WTC11 (cell line): ENCODE results near the gene JADE2. TPM values are rescaled to one million over a fixed set of nuclear protein-coding genes. Genes with fewer than 3 reads are reported as not detected.

ENCODE experiments used
- ATAC-seq: fragments of 200-7000 bp; cut with Tn5 transposase; 2 replicates; pipeline ENCODE4 v1.10.0; 2021; ENCODE audit warnings: mild to moderate bottlenecking, moderate library complexity
- CTCF ChIA-PET: fragments of 300-600 bp; sonication (Branson Sonifier 250); formaldehyde crosslinking; loops from one replicate; lab custom pipeline; 2021; ENCODE audit warnings: antibody characterized with exemption; lab: Charles Lee
- POLR2A ChIA-PET: fragments of 350-600 bp; sonication (Branson Sonifier 250); formaldehyde crosslinking; loops from one replicate; lab custom pipeline; 2021; ENCODE audit warnings: antibody characterized with exemption; lab: Charles Lee
- DNase-seq: peaks from one replicate; pipeline ENCODE4 v3.0.0; 2021; ENCODE audit warnings: low spot score
- H3K27ac Mint-ChIP-seq: 2 replicates; pipeline ENCODE4 v1.8.0; 2021; ENCODE audit warnings: mixed read lengths
- H3K27me3 Mint-ChIP-seq: 2 replicates; pipeline ENCODE4 v1.8.0; 2021; ENCODE audit warnings: low read depth, mild to moderate bottlenecking, moderate library complexity, mixed read lengths
- H3K36me3 Mint-ChIP-seq: 2 replicates; pipeline ENCODE4 v1.8.0; 2021; ENCODE audit warnings: mixed read lengths
- H3K4me1 Mint-ChIP-seq: 2 replicates; pipeline ENCODE4 v1.8.0; 2022; ENCODE audit warnings: mixed read lengths
- H3K4me3 Mint-ChIP-seq: 2 replicates; pipeline ENCODE4 v1.8.0; 2021; ENCODE audit warnings: mild to moderate bottlenecking, moderate library complexity, mixed read lengths
- H3K9me3 Mint-ChIP-seq: 2 replicates; pipeline ENCODE4 v1.8.0; 2021; ENCODE audit warnings: mixed read lengths
- AFF4 ChIP-seq: sonication (generic); formaldehyde crosslinking; IDR thresholded peaks from 2 replicates; pipeline ENCODE4 v1.8.1; 2023; ENCODE audit warnings: mild to moderate bottlenecking, missing genetic modification reagents, borderline replicate concordance
- ATF6 ChIP-seq: sonication (generic); formaldehyde crosslinking; IDR thresholded peaks from 2 replicates; pipeline ENCODE4 v1.8.1; 2023; ENCODE audit warnings: mild to moderate bottlenecking, missing genetic modification reagents
- CREB1 ChIP-seq: sonication (generic); formaldehyde crosslinking; IDR thresholded peaks from 2 replicates; pipeline ENCODE4 v1.8.0; 2023; ENCODE audit warnings: mild to moderate bottlenecking, missing genetic modification reagents
- CTCF ChIP-seq: fragments of 200-600 bp; IDR thresholded peaks from 2 replicates; pipeline ENCODE4 v1.8.0; 2022; ENCODE audit warnings: antibody characterized with exemption
- E2F4 ChIP-seq: sonication (generic); formaldehyde crosslinking; IDR thresholded peaks from 2 replicates; pipeline ENCODE4 v1.8.1; 2022; ENCODE audit warnings: low read depth, mild to moderate bottlenecking, moderate library complexity, missing genetic modification reagents, borderline replicate concordance
- FOXJ3 ChIP-seq: sonication (generic); formaldehyde crosslinking; IDR thresholded peaks from 2 replicates; pipeline ENCODE4 v1.9.0; 2021; ENCODE audit warnings: missing genetic modification reagents, mild to moderate bottlenecking, borderline replicate concordance
- GABPB1 ChIP-seq: sonication (generic); formaldehyde crosslinking; IDR thresholded peaks from 2 replicates; pipeline ENCODE4 v1.8.1; 2023; ENCODE audit warnings: mild to moderate bottlenecking, missing genetic modification reagents
- NFE2L1 ChIP-seq: sonication (generic); formaldehyde crosslinking; IDR thresholded peaks from 2 replicates; pipeline ENCODE4 v1.8.1; 2023; ENCODE audit warnings: missing genetic modification reagents
- PREB ChIP-seq: sonication (generic); formaldehyde crosslinking; IDR thresholded peaks from 2 replicates; pipeline ENCODE4 v1.8.1; 2022; ENCODE audit warnings: mild to moderate bottlenecking, missing genetic modification reagents, moderate library complexity, borderline replicate concordance
- PRRX2 ChIP-seq: fragments of 250-450 bp; sonication (Bioruptor Pico); IDR thresholded peaks from 2 replicates; pipeline ENCODE4 v1.8.0; 2021; ENCODE audit warnings: mild to moderate bottlenecking
- SMAD3 ChIP-seq: sonication (generic); formaldehyde crosslinking; IDR thresholded peaks from 2 replicates; pipeline ENCODE4 v1.8.0; 2022; ENCODE audit warnings: missing genetic modification reagents, mild to moderate bottlenecking, borderline replicate concordance
- USF2 ChIP-seq: sonication (generic); formaldehyde crosslinking; IDR thresholded peaks from 2 replicates; pipeline ENCODE4 v1.8.1; 2023; ENCODE audit warnings: mild to moderate bottlenecking, missing genetic modification reagents, moderate library complexity
- ZNF232 ChIP-seq: sonication (generic); formaldehyde crosslinking; IDR thresholded peaks from 2 replicates; pipeline ENCODE4 v1.8.0; 2022; ENCODE audit warnings: mild to moderate bottlenecking, missing genetic modification reagents
- ZNF416 ChIP-seq: fragments of 250-450 bp; sonication (Bioruptor Pico); IDR thresholded peaks from 2 replicates; pipeline ENCODE4 v1.9.0; 2021; ENCODE audit warnings: mild to moderate bottlenecking, inconsistent platforms
- ZNF512 ChIP-seq: sonication (generic); formaldehyde crosslinking; IDR thresholded peaks from 2 replicates; pipeline ENCODE4 v1.8.1; 2022; ENCODE audit warnings: missing genetic modification reagents, borderline replicate concordance
- total RNA-seq: library from RNA; stranded (reverse); gene quantifications from 3 replicates; pipeline ENCODE4 v1.2.3, GENCODE V29; 2021

The JADE2 gene
- total RNA-seq, 1 experiment from 2014 or later, result 40.8 TPM

GRCh38 chr5:134502259-134502658, 23.2 kb upstream of the JADE2 start (continued):
- TF ChIP-seq CTCF (no peak), USF2 (no peak)

- TF ChIP-seq ZNF512, result no peak
- TF ChIP-seq E2F4 (CRISPR knock-in tag), result no peak
- 0 out of 2 replicates have a peak, but pooled peaks have one; percentile 26 for TF ChIP-seq SMAD3 (CRISPR knock-in tag)
- TF ChIP-seq GABPB1 (CRISPR knock-in tag), result peak; percentile 58
- TF ChIP-seq ZNF232, result 0 out of 2 replicates have a peak, but pooled peaks have one; percentile 38
- no peak for TF ChIP-seq USF2
- TF ChIP-seq FOXJ3 (CRISPR knock-in tag), result no peak
- TF ChIP-seq ATF6 (CRISPR knock-in tag), result no peak
- 0 out of 2 replicates have a peak, but pooled peaks have one; percentile 24 for TF ChIP-seq ZNF416 (CRISPR knock-in tag)
- Mint-ChIP-seq H3K27ac (peak overlapping the region; percentile 88), H3K4me3 (no peak overlapping the region), H3K36me3 (no peaks in the 10 kb centered on the region), H3K4me1 (peaks cover 31% of the 10 kb centered on the region), H3K9me3 (no peaks in the 10 kb centered on the region), H3K27me3 (no peaks in the 10 kb centered on the region)
- ChIA-PET CTCF (interaction anchor here (1.0 to 1.2 kb wide), 4 partner anchors 9 to 84 kb away, joined by 4 to 14 read pairs (median 5); no protein-coding TSS in a partner anchor), POLR2A (interaction anchor here (0.5 to 1.3 kb wide), 4 partner anchors 9 to 131 kb away, joined by 3 to 11 read pairs (median 8); no protein-coding TSS in a partner anchor)
- ATAC-seq (peak; percentile 46), DNase-seq (peak; percentile 27)
Measured at GRCh38 chr5:134503088-134503936, 22.2 kb upstream of the JADE2 start.

GRCh38 chr5:134503937-134504437, 21.5 kb upstream of the JADE2 start:
- H3K27ac Mint-ChIP-seq, result peak overlapping the region; percentile 88
- POLR2A ChIA-PET, result interaction anchor here (0.5 to 1.3 kb wide), 4 partner anchors 8 to 132 kb away, joined by 3 to 11 read pairs (median 8); no protein-coding TSS in a partner anchor
- peaks cover 31% of the 10 kb centered on the region for H3K4me1 Mint-ChIP-seq
- H3K9me3 Mint-ChIP-seq, result no peaks in the 10 kb centered on the region
- no peaks in the 10 kb centered on the region for H3K36me3 Mint-ChIP-seq
- no peaks in the 10 kb centered on the region for H3K27me3 Mint-ChIP-seq
- ATAC-seq (no peak), DNase-seq (no peak)
- CTCF ChIA-PET, result interaction anchor here (1.0 to 1.2 kb wide), 4 partner anchors 8 to 83 kb away, joined by 4 to 14 read pairs (median 5); no protein-coding TSS in a partner anchor
- H3K4me3 Mint-ChIP-seq, result no peak overlapping the region
- TF ChIP-seq AFF4, result no peak
- no peak for TF ChIP-seq PRRX2 (CRISPR knock-in tag)
- no peak for TF ChIP-seq PREB (CRISPR knock-in tag)
- no peak for TF ChIP-seq NFE2L1
- no peak for TF ChIP-seq CREB1 (CRISPR knock-in tag)
